Upper lobe of left lung (tissue), 6 donors: ENCODE measurements around the gene PCSK6. TPM values are rescaled to one million over a fixed set of nuclear protein-coding genes. Genes with fewer than 3 reads are reported as not detected.

ENCODE experiments used
- ATAC-seq, 2 donors: fragments of 200-7000 bp; cut with Tn5 transposase; one replicate each; pipeline ENCODE4 v1.9.1; 2022; ENCODE audit warnings: mild to moderate bottlenecking in 2 of 2, moderate library complexity in 2 of 2; ENCODE audit not compliant: low FRiP score in 2 of 2
- DNase-seq, 2 donors: peaks; one replicate each; pipeline ENCODE4 v3.0.0-alpha.2; 2019 to 2020
- H3K27ac ChIP-seq, 4 donors: fragments of 200-600 bp; sonication (generic); one replicate each; pipeline ENCODE4 v1.5.1; 2016 to 2019
- H3K27me3 ChIP-seq, 4 donors: fragments of 200-600 bp; sonication (generic); one replicate each; pipeline ENCODE4 v1.5.1; 2017 to 2019
- H3K36me3 ChIP-seq, 4 donors: fragments of 200-600 bp; sonication (generic); one replicate each; pipeline ENCODE4 v1.5.1; 2016 to 2019
- H3K4me1 ChIP-seq, 4 donors: fragments of 200-600 bp; sonication (generic); one replicate each; pipeline ENCODE4 v1.5.1; 2018 to 2019
- H3K4me3 ChIP-seq, 4 donors: fragments of 200-600 bp; sonication (generic); one replicate each; pipeline ENCODE4 v1.5.1; 2017 to 2019; ENCODE audit warnings: mild to moderate bottlenecking in 2 of 4, moderate library complexity in 1 of 4
- H3K9me3 ChIP-seq, 4 donors: fragments of 200-600 bp; sonication (generic); one replicate each; pipeline ENCODE4 v1.5.1; 2018 to 2019
- EP300 ChIP-seq, 4 donors: sonication (generic); formaldehyde crosslinking; IDR thresholded peaks; one replicate each; pipeline ENCODE4 v1.5.1; 2017; ENCODE audit warnings: antibody characterized with exemption in 4 of 4, control low read depth in 2 of 4
- POLR2A ChIP-seq, 4 donors: fragments of 450-650 bp; IDR thresholded peaks; one replicate each; pipeline ENCODE4 v1.5.1; 2016 to 2017; ENCODE audit warnings: antibody characterized with exemption in 4 of 4, mild to moderate bottlenecking in 2 of 4
- POLR2AphosphoS5 ChIP-seq, 2 donors: sonication (generic); formaldehyde crosslinking; IDR thresholded peaks; one replicate each; pipeline ENCODE4 v1.5.1; 2017; ENCODE audit warnings: antibody characterized with exemption in 2 of 2
- WGBS, 2 donors: methylation state at CpG; one replicate each; pipeline ENCODE4 v1.1.5; 2017 to 2018; 5-methylcytosine and 5-hydroxymethylcytosine counted together
- total RNA-seq, 6 donors: library from RNA; depleted of rRNA in 4 of 6; stranded (reverse); fragments of >200 nt in 4 of 6; gene quantifications; one replicate each; pipeline versions ENCODE4 v1.1.0 to v1.2.1, GENCODE V29; 2016 to 2021
- TF ChIP-seq, protein P1 (sequence below), 6 experiments: fragments of 450-650 bp in 4 of 6; fragments of 200-600 bp in 2 of 6; sonication (generic) in 2 of 6; IDR thresholded peaks; one replicate each; pipeline ENCODE4 v1.5.1; 2016 to 2019; ENCODE audit warnings: antibody characterized with exemption in 6 of 6
- donor health status: DM: no; HTN: no; CAD: no; lungs with moderate emphysema.
- donor health status: DM: no; HTN: yes; CAD: no; lungs with severe emphysema.

The PCSK6 gene
- total RNA-seq, 6 donors from 2014 or later = 3.1 to 24.4 (median 5.5) TPM

DNA sequence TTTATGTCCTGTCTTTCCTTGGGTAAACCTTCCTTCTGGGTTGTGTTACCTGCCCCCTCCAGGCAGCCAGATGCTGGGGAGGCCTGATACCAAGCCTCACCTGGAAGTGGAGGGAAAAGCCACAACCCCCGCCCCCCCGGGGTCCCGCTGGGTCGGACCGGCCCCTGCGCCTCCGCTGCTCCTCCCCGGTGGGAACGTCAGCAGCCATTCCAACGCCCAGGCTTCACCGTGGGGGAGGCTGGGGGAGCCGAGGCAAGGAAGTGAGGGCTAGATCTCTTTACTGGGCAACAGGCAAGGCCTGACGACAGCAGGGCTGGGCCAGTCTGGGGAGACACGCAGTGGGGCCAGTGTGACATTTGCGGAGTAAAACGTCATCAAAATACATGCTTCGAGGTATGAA, 141.5 kb downstream of the PCSK6 start:
- TF ChIP-seq POLR2A (IDR thresholded peaks at IDR 0.05) = no peak
- no peak for TF ChIP-seq EP300 (IDR thresholded peaks at IDR 0.05)
- TF ChIP-seq, protein P1, sequence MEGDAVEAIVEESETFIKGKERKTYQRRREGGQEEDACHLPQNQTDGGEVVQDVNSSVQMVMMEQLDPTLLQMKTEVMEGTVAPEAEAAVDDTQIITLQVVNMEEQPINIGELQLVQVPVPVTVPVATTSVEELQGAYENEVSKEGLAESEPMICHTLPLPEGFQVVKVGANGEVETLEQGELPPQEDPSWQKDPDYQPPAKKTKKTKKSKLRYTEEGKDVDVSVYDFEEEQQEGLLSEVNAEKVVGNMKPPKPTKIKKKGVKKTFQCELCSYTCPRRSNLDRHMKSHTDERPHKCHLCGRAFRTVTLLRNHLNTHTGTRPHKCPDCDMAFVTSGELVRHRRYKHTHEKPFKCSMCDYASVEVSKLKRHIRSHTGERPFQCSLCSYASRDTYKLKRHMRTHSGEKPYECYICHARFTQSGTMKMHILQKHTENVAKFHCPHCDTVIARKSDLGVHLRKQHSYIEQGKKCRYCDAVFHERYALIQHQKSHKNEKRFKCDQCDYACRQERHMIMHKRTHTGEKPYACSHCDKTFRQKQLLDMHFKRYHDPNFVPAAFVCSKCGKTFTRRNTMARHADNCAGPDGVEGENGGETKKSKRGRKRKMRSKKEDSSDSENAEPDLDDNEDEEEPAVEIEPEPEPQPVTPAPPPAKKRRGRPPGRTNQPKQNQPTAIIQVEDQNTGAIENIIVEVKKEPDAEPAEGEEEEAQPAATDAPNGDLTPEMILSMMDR (IDR thresholded peaks at IDR 0.05) = no peak
- no peak for TF ChIP-seq POLR2AphosphoS5 (IDR thresholded peaks at IDR 0.05)
- H3K4me3 ChIP-seq = no peak overlapping the region
- H3K4me1 ChIP-seq = peaks cover 0 to 10% (median 4%) of the 10 kb centered on the region in 4 donors
- H3K27ac ChIP-seq = no peak overlapping the region
- no peaks in the 10 kb centered on the region for H3K9me3 ChIP-seq
- DNase-seq (peak in 1 of 2 donors; percentile 62), ATAC-seq (no peak)
- WGBS, 2 donors = 85 to 90% methylated on average over 16 to 17 of the region's 17 CpGs
- no peaks in the 10 kb centered on the region for H3K36me3 ChIP-seq
- H3K27me3 ChIP-seq = no peaks in the 10 kb centered on the region

DNA sequence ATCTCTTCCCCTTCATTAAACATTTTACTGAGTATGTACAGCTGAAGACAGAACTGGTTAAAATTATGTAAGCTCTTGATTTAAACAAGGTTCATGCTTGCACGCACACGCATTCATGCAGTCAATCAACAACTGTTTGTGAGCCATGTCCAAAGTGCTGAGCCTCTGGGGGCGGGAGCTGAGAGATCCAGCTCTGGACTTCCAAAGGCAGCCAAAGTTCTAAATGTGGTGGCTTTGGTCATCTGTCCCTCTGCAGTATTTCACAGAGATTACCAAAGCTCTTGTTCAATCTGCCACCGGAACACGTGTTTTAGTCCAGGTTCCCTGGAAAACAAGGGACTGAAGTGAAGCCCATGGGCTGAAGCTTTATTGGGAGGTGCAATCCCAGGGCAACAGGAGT, 142.1 kb downstream of the PCSK6 start:
- ATAC-seq (no peak), DNase-seq (no peak)
- Histone ChIP-seq H3K27ac (no peak overlapping the region), H3K9me3 (no peaks in the 10 kb centered on the region), H3K4me3 (no peak overlapping the region), H3K36me3 (no peaks in the 10 kb centered on the region), H3K4me1 (peaks cover 0 to 10% (median 4%) of the 10 kb centered on the region in 4 donors), H3K27me3 (no peaks in the 10 kb centered on the region)
- WGBS, 2 donors = 87 to 90% methylated on average over 5 of the region's 5 CpGs
- TF ChIP-seq POLR2AphosphoS5 (IDR thresholded peaks at IDR 0.05) (no peak), POLR2A (IDR thresholded peaks at IDR 0.05) (no peak), EP300 (IDR thresholded peaks at IDR 0.05) (no peak)
- TF ChIP-seq, protein P1 (IDR thresholded peaks at IDR 0.05) = no peak

DNA sequence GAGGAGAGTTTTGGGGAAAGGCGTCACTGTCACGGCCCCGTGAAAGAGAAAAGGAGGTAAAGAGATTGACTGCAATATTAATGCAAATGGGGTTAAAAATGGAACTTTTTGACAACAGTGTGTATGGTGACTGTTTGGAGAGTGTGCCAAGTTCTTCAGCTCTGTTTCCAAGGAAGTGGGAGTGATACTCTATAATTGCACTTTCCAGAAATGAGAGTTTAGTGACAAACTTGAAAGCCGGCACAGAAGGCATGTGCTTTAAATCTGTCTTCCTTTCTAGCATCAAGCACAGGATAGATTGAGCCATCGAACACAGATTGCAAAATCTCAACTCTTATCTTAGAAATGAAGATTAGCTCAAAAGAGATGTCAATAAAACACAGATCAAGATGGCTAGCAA, 142.6 kb downstream of the PCSK6 start:
- Histone ChIP-seq H3K4me3 (no peak overlapping the region), H3K4me1 (peaks cover 0 to 10% (median 4%) of the 10 kb centered on the region in 4 donors), H3K36me3 (no peaks in the 10 kb centered on the region), H3K27ac (no peak overlapping the region), H3K9me3 (no peaks in the 10 kb centered on the region), H3K27me3 (no peaks in the 10 kb centered on the region)
- ATAC-seq (no peak), DNase-seq (no peak)
- no peak for TF ChIP-seq POLR2AphosphoS5 (IDR thresholded peaks at IDR 0.05)
- TF ChIP-seq EP300 (IDR thresholded peaks at IDR 0.05) = no peak
- TF ChIP-seq, protein P1 (IDR thresholded peaks at IDR 0.05) = no peak
- TF ChIP-seq POLR2A (IDR thresholded peaks at IDR 0.05) = no peak
- whole genome bisulfite sequencing, 2 donors = 44 to 58% methylated on average over 5 of the region's 5 CpGs

DNA sequence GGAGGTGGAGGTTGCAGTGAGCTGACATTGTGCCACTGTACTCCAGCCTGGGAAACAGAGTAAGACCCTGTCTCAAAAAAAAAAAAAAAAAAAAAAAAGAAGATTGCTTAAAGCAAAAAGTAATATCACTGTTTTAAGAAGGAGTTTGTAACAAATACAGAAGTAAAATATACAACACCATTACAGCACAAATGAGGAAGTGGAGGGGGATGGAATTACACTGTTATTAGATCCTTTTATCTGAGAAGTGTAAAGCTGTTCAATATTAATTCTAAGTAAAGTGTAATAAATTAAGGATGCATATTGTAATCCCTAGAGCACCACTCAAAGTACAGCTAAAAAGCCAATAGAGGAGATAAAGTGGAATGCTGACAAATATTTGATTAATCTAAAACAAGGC, 147.5 kb downstream of the PCSK6 start:
- Histone ChIP-seq H3K4me1 (no peaks in the 10 kb centered on the region), H3K36me3 (no peaks in the 10 kb centered on the region), H3K4me3 (no peak overlapping the region), H3K27ac (no peak overlapping the region), H3K27me3 (no peaks in the 10 kb centered on the region), H3K9me3 (no peaks in the 10 kb centered on the region)
- DNase-seq (no peak), ATAC-seq (no peak)
- TF ChIP-seq, protein P1 (IDR thresholded peaks at IDR 0.05) = no peak

DNA sequence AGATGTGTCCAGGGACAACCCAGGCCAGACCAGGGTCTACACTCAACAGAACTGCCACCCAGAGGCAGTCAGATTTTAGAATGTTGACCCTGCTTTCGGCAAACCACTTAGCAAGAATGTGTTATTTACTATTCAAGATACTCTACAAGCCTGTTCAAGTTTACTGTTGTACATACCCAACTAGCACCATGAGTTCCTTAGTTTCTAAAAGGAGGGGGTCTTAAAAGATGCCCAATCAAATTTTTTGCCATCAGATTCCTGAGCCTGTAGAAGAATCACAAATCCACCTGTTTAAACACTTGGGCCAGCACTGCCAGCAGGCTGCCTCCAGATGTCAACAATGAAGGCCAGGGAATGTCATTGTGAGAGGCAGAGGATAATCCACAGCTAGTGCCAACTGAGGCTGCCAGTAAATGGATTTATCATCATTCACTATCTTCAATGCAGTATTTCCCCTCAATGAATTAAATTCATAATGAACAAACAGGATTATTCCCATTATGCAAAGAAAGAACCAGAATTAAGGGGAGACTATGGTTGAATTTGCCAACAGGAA, 150.9 kb downstream of the PCSK6 start:
- Histone ChIP-seq H3K4me3 (no peak overlapping the region), H3K27ac (no peak overlapping the region), H3K4me1 (no peaks in the 10 kb centered on the region), H3K9me3 (peaks cover 0 to 4% (median 0%) of the 10 kb centered on the region in 4 donors), H3K36me3 (no peaks in the 10 kb centered on the region), H3K27me3 (no peaks in the 10 kb centered on the region)
- 66 to 80% methylated on average over 1 of the region's 1 CpG for WGBS, 2 donors
- DNase-seq (no peak), ATAC-seq (no peak)
- TF ChIP-seq POLR2A (IDR thresholded peaks at IDR 0.05) (no peak), EP300 (IDR thresholded peaks at IDR 0.05) (no peak), POLR2AphosphoS5 (IDR thresholded peaks at IDR 0.05) (no peak)
- TF ChIP-seq, protein P1 (IDR thresholded peaks at IDR 0.05) = no peak
